GM21423 (cell line): ENCODE data around the gene BUB3.

Experiments used
- ATAC-seq: cut with Tn5 transposase; IDR thresholded peaks from one replicate; pipeline ENCODE4 v1.9.1; 2021; ENCODE audit warnings: mild to moderate bottlenecking, moderate library complexity; ENCODE audit not compliant: unreplicated experiment

BUB3 gene

DNA sequence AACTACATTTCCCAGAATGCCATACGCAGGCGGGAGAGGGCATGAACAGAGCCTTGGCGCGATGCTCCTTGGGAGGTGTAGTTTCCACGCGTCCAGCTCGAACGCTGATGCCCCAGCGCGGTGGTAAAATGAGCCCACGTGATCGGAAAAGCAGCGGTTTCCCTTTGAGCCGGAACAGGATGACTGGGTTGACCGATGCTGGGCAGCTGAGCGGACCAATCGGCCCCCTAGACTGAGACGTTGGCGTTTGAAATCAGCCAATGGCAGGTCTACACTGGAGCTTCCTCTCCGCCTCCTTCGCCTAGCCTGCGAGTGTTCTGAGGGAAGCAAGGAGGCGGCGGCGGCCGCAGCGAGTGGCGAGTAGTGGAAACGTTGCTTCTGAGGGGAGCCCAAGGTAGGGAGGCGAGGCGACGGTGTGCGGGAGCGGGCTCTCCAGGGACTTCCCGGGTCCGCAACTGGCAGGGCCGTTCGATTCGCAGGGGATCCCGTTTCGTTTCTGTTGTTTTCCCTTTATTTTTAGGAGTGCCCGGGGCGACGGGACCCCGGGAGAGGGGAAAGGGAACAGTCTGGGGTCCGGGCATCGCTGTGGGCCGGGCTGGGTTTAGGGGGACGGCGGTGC, at the start of gene BUB3:
Gene BUB3, plus strand, starts transcription at position 311 of the 619 bp plus-strand sequence. CDS start 516 bp downstream, outside the sequence.
- peak; percentile 93 for ATAC-seq

- ATAC-seq: no peak
These were observed 44.7 kb upstream of the BUB3 start for GRCh38 chr10:123109466-123109865.

- ATAC-seq: no peak
These were observed 36.4 kb upstream of the BUB3 start for GRCh38 chr10:123117644-123118417.

DNA sequence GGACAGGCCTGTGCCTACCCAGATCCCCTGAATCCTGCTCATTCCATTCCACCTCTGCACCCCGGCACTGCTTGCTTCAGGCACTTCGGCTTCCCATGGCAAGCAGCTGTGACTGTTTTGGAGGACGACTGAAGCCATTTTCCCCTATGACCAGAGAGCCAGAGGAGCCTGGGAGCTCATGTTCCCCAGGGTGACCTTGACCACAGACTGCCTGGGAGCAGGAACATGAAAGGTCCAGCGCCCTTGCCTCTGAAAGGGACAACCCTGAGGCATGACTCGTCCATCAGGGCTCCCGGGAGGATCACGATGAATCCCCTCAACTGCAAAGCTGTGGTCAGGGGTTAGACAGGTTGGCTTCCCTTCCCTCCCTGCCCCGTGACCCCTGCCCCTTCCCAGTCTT, 35.1 kb upstream of the BUB3 start:
- no peak for ATAC-seq

DNA sequence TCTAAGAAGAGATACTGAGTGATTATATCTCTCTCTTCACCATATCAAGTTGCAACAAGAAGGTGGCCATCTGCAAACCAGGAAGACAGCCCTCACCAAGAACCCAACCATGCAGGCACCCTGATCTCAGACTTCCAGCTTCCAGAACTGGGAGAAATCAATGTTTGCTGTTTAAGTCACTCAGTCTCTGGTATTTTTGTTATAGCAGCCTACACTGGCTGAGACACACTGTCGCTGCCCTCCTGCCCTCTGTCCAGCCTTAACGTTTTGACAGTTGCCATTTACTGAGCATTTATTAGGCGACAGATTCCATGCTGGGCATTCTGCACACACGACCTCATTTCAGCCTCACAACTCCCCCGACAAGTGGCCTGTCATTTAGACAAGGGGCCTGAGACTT, 28.0 kb upstream of the BUB3 start:
- ATAC-seq: no peak

GRCh38 chr10:123129618-123130271, 24.5 kb upstream of the BUB3 start:
- ATAC-seq: no peak

DNA sequence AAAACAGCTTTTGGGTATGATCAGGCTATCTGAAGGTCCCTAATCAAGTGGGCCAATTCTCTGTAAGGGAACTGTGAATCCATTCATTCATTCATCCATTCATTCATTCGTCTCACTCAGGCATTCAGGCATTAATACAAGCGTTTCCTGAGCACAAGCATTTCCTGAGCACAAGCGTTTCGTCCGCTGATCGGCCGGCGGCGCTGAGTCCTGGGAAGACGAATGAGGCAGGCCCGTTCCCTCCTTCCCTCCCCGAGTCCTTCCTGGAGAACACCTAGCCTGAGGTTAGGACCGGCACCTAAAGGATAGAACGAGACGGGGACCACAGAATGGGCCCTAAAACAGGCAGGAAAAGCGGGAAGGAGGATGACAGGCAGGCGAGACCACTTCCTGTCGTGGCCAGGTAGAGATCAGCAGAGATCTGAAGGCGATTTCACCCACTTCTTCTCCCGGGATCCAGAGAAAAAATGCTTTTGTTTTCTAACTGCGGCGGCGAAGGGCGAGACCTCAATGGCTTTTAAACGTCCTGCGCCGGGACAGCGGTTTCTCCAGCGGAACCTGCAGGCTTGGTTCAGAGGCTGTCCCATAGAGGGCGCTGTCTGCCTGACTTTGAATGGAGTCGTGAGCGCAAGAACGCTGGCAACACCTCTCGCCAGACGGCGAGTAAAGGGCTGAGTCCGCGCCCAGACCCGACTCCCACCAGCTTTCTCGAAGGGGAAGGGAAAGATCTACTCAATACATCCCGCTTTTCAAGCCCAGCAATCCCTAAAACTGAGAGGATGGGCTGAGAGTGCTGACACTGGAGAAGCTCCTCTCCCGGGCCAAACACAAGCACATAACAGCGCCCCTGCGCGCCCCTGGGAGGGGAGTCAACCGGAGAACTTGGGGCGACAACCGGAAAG, 21.4 kb upstream of the BUB3 start:
- ATAC-seq: no peak

- ATAC-seq: no peak
These were observed 20.5 kb upstream of the BUB3 start for GRCh38 chr10:123133541-123134342.

DNA sequence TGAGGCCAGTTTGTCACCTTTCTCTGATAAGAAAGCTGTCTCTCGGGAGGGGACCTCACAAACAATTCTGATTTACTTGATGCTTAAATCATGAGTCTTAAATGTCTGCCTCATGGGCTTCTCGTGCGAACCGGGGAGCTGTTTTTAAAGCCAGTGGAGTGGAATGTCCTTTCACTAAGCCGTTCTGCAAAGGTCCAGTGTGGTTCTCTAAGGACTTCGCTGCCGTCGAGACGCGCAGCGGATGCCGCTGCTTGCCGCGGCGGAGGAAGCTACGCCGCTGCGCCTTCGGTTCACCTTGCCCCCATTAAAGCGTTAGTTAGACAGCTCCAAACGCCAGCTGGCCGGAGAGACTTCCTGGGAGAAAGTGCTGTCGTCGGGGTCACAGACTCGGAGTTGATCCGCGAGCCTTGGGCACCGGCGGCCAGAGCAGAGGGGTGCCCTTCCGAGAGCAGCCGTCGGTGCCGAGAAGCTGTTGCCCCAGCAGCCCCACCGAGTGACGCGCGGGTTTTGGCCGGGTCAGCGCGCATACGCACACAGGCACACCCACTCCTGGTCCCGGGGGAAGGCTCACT, 19.8 kb upstream of the BUB3 start:
- ATAC-seq: no peak

DNA sequence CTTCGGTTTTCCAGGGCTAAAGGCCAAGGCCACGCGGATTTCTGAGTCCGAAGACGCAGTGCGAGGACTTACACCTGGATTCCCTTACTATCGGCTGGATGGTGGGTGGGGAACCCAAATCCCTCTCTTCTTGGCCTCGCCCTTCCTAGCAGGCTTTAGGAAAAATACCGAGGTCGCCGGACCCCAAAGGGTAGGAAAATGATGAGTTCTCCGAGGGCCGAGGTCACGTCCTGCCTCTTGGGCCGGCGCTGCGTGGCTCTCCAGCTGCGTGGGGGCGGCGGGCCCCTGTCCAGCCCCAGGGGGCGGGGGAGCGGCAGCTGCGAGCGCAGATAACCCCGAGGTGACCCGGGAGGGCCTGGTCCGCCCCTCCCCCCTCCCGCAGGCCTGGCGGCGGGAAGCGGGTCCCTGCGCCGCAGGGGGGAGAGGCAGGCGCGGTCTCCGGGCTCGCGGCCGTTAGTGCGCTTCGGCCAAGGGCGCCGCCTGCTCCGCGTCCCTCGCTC, 19.2 kb upstream of the BUB3 start:
- no peak for ATAC-seq

GRCh38 chr10:123135415-123136141, 18.6 kb upstream of the BUB3 start, which contains the start of gene HMX3:
Gene HMX3, plus strand, starts transcription at chr10:123135970. Its CDS starts 81 bp downstream, at chr10:123136051.
- no peak for ATAC-seq

- no peak for ATAC-seq
These were observed 17.9 kb upstream of the BUB3 start for GRCh38 chr10:123136221-123136805.

- ATAC-seq: no peak
These were observed 17.2 kb upstream of the BUB3 start for GRCh38 chr10:123136806-123137642.

GRCh38 chr10:123139165-123139520, 15.1 kb upstream of the BUB3 start:
- ATAC-seq: no peak

DNA sequence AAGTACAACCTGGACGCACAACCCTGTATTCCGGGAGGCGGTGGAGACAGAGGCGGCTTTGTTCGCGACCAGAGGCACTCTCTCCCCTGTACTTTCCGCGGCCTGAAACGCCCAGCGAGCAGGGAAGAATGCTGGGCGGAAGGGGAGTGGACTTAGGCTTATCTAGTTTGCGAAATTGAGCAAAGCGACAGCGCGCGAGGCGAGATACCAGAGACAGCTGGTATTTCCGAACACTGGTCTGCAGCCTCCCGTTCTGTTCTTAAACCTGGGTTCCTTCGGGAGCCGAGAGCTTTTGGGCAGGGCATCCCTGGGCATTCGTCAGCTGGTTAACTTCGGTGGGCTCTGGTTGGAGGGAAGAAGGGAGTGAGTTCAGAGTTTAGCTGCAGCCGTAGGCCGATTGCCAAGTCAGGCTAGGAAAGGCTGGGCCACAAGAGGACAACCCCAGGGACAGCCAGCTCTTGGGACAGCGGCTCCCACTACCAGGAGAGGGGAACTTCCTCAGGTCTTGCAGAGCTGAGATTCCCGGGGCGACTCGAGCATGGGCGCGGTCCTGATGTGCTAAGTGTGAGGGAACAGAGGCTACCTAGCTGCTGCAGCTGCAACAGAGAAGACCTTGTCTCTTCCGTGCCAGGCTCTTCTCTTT, 14.6 kb upstream of the BUB3 start:
- ATAC-seq: no peak

DNA sequence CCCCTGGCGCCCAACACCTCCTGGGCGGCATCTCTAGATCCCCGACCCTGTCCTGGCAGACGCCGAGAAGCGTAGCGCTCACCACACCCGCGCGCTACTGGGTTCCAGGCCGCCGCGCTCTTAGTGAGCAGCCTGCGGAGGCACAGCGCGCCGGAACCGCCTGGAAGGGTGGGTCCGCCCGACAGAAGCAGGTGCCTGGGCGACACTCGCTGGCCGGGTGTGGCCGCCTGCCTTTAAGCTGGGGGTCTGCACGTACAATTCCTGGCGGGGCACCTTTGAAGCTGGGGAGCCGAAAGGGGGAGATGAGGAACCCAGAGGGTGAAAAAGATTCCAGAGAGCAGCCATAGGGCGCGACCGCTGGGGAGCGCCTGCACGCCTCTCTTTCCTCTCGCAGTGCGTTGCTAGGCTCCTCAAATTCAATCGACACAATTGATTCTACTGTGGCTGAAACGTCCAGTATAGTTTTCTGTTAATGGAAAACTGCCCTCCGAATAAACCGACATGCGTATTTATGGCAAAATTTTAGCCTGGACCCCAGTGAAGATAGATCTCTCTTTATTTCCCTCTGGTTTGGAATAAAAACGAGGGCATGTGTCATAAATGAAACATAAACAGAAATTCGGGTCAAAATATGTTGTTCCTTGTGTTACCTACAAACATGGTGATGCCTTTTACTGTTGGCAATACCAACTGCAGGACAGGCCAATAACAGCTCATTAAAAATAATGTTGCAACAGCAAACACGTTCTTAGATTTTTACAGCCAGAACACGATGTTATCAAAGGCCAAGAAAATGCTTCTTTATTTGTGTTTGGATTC, 13.8 kb upstream of the BUB3 start:
- no peak for ATAC-seq
